SU-DHL-6 (cell line): ENCODE measurements around the gene FGF7.

Experiments used
- H2AFZ ChIP-seq: fragments of 200-600 bp; sonication (generic); 2 replicates; pipeline ENCODE4 v1.6.1; 2014; ENCODE audit warnings: low read depth, mild to moderate bottlenecking, moderate library complexity, mixed read lengths, antibody characterized with exemption, low read length; ENCODE audit not compliant: severe bottlenecking
- H3F3A ChIP-seq: fragments of 200-600 bp; shearing (Covaris generic); 2 replicates; pipeline ENCODE4 v1.6.0; 2016; ENCODE audit warnings: antibody characterized with exemption, mild to moderate bottlenecking; ENCODE audit not compliant: insufficient read depth
- H3K27ac ChIP-seq: fragments of 200-600 bp; sonication (generic); 2 replicates; pipeline ENCODE4 v1.5.1; 2016; ENCODE audit warnings: low read depth, mild to moderate bottlenecking, low read length, moderate library complexity, mixed read lengths
- H3K27me3 ChIP-seq: fragments of 200-600 bp; sonication (generic), shearing (Covaris generic); 2 replicates; pipeline ENCODE4 v1.6.0; 2014; ENCODE audit warnings: mild to moderate bottlenecking, low read length
- H3K36me3 ChIP-seq: fragments of 200-600 bp; sonication (generic); 2 replicates; pipeline ENCODE4 v1.6.1; 2014; ENCODE audit warnings: mild to moderate bottlenecking, low read length, mixed read lengths
- H3K4me2 ChIP-seq: fragments of 300-600, 200-600 bp; shearing (Covaris generic), sonication (generic); 2 replicates; pipeline ENCODE4 v1.6.0; 2014; ENCODE audit warnings: low read length, low read depth, mild to moderate bottlenecking; ENCODE audit not compliant: poor library complexity, severe bottlenecking
- H3K4me3 ChIP-seq: fragments of 200-600 bp; sonication (generic); 2 replicates; pipeline ENCODE4 v1.5.1; 2014; ENCODE audit warnings: antibody characterized with exemption, low read length, mild to moderate bottlenecking, mixed read lengths; ENCODE audit not compliant: insufficient read depth, poor library complexity, severe bottlenecking
- H3K79me2 ChIP-seq: fragments of 200-600 bp; sonication (generic); 2 replicates; pipeline ENCODE4 v1.6.1; 2014; ENCODE audit warnings: mild to moderate bottlenecking, low read length, moderate library complexity; ENCODE audit not compliant: insufficient read depth
- H3K9ac ChIP-seq: fragments of 200-600 bp; sonication (generic); 2 replicates; pipeline ENCODE4 v1.7.0; 2014; ENCODE audit warnings: mild to moderate bottlenecking, low read length
- H3K9me2 ChIP-seq: fragments of 200-600 bp; sonication (generic); replicated peaks from 2 replicates; pipeline ENCODE4 v1.6.1; 2014; ENCODE audit warnings: low read length; ENCODE audit not compliant: insufficient read depth
- H3K9me3 ChIP-seq: fragments of 200-600 bp; sonication (generic); 2 replicates; pipeline ENCODE4 v1.6.1; 2014; ENCODE audit warnings: low read length, mixed read lengths; ENCODE audit not compliant: insufficient read depth
- H4K20me1 ChIP-seq: fragments of 200-600 bp; sonication (generic); 2 replicates; pipeline ENCODE4 v1.6.1; 2014; ENCODE audit warnings: low read depth, mild to moderate bottlenecking, antibody characterized with exemption, low read length, moderate library complexity, mixed read lengths
- CTCF ChIP-seq: fragments of 200-600 bp; sonication (generic); IDR thresholded peaks from one replicate; pipeline ENCODE4 v1.5.1; 2017; ENCODE audit warnings: antibody characterized with exemption, mild to moderate bottlenecking, low read length, moderate library complexity; ENCODE audit not compliant: insufficient read depth, poor library complexity, severe bottlenecking
- EZH2phosphoT487 ChIP-seq: fragments of 200-600 bp; sonication (generic), shearing (Covaris generic); conservative IDR thresholded peaks from 2 replicates; pipeline ENCODE4 v1.6.1; 2018; ENCODE audit warnings: mild to moderate bottlenecking, antibody characterized with exemption, low read length, moderate library complexity, mixed read lengths

FGF7 gene

GRCh38 chr15:49423021-49423420 is at the start of gene FGF7:
Gene FGF7, plus strand, starts transcription at chr15:49423242. Its CDS starts 1,056 bp downstream, at chr15:49424298.
- H3K27me3 ChIP-seq = no peaks in the 10 kb centered on the region
- no peak within 1 kb of the TSS for H3K4me3 ChIP-seq
- peak within 1 kb of the TSS; percentile 52 for H3K4me2 ChIP-seq
- no peaks in the 10 kb centered on the region for H3F3A ChIP-seq
- no peak within 1 kb of the TSS for H3K9ac ChIP-seq
- no peak for TF ChIP-seq EZH2phosphoT487
- no peak for TF ChIP-seq CTCF
- H3K9me2 ChIP-seq = no peaks in the 10 kb centered on the region
- peak within 1 kb of the TSS; percentile 70 for H2AFZ ChIP-seq
- H3K36me3 ChIP-seq = no peaks in the 10 kb centered on the region
- no peaks in the 10 kb centered on the region for H3K79me2 ChIP-seq
- no peaks in the 10 kb centered on the region for H4K20me1 ChIP-seq
- no peaks in the 10 kb centered on the region for H3K9me3 ChIP-seq
- no peak within 1 kb of the TSS for H3K27ac ChIP-seq

- no peak overlapping the region for H3K4me2 ChIP-seq
- no peak for TF ChIP-seq CTCF
- TF ChIP-seq EZH2phosphoT487 = no peak
These were observed 43.0 kb upstream of the FGF7 start for GRCh38 chr15:49379996-49380395.

GRCh38 chr15:49380912-49381311 is 42.1 kb upstream of the FGF7 start:
- Histone ChIP-seq H3K79me2 (no peaks in the 10 kb centered on the region), H3F3A (no peaks in the 10 kb centered on the region), H3K4me2 (no peak overlapping the region), H3K9me3 (no peaks in the 10 kb centered on the region), H3K9ac (no peak overlapping the region), H3K27me3 (no peaks in the 10 kb centered on the region), H3K4me3 (no peak overlapping the region), H4K20me1 (no peaks in the 10 kb centered on the region), H2AFZ (no peak overlapping the region), H3K9me2 (no peaks in the 10 kb centered on the region), H3K36me3 (no peaks in the 10 kb centered on the region), H3K27ac (no peak overlapping the region)
- no peak for TF ChIP-seq CTCF
- TF ChIP-seq EZH2phosphoT487 = no peak

More at GRCh38 chr15:49379996-49380395, 43.0 kb upstream of the FGF7 start:
- Histone ChIP-seq H3K27me3 (no peaks in the 10 kb centered on the region), H3K9me2 (no peaks in the 10 kb centered on the region), H3K9ac (no peak overlapping the region), H3F3A (no peaks in the 10 kb centered on the region), H3K9me3 (no peaks in the 10 kb centered on the region), H4K20me1 (no peaks in the 10 kb centered on the region), H3K36me3 (no peaks in the 10 kb centered on the region), H3K27ac (no peak overlapping the region), H2AFZ (no peak overlapping the region), H3K4me3 (no peak overlapping the region), H3K79me2 (no peaks in the 10 kb centered on the region)
